ENCODE data around the gene C1QTNF1.
"Not testable (repeated sequence)": the region's sequence is repeated elsewhere in the genome, so short reads cannot be mapped to it uniquely, and the experiment has no call there.

Gene C1QTNF1

DNA sequence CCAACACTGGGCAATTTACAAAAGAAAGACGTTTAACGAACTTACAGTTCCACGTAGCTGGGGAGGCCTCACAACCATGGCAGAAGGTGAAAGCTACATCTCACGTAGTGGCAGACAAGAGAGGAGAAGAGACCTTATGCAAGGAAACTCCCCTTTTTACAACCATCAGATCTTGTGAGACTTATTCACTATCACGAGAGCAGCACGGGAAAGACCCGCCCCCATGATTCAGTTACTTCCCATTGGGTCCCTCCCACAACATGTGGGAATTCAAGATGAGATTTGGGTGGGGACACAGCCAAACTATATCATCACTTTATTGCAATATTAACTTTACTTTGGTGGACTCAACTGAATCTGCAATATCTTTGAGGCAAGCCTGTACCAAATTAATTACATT is 38.7 kb downstream of the C1QTNF1 start:
- DNase-seq, result no peak

DNA sequence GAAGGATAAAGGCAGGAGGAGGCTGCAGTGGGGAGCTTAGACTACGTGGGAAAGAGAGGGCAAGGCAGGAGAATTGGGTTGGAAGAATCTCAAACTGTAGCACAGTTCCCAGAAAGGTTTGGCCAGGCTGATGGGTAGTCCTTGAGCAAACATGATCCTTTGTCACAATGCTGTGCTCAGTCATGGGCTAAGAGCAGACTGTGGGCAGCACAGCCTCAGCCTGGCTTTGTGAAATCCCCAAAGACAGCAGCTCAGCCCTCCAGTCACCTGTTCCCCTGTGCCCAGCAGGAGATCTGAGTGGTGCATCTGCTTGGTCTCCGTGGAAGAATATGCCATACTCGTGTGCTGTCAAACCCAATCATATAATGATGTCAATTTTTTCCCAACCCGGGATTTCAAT is 40.1 kb downstream of the C1QTNF1 start:
- no peak for DNase-seq

DNA sequence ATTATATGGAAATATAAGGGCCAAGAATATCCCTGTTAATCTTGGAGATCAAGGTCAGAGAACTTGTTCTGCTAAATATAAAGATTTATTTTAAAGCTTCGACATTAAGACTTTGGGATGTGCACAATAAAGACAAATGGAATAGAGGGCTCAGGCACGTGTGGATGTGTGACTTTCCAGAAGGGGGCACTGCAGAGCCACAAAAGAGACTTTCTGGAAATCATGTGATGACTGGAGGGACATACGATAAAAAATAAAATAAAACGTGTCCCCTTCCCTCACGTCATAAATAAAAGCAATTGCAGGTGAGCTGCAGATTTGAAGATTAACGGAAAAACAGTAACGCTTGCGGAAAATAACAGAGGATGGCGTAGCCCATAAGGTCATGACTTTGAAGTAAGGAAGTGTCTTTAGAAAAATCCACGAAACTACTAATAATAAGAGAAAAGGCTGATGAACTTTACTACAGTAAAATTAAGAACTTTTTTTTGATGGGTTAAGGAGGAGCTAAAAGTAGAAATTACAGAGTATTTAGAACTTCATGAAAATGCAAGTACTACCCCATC is 41.2 kb downstream of the C1QTNF1 start:
- DNase-seq, result peak; percentile 52

DNA sequence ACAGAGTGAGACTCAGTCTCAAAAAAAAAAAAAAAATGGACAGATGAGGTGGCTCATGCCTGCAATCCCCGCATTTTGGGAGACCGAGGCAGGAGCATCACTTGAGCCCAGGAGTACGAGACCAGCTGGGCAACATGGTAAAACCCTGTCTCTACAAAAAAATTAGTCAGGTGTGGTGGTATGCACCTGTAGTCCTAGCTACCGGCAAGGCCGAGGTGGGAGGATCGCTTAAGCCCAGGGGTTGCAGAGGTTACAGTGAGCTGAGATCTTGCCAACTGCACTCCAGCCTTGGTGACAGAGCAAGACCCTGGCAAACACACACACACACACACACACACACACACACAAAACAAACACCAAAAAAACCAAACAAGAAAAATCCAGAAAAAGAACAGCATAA is 43.0 kb downstream of the C1QTNF1 start:
- no peak for DNase-seq

DNA sequence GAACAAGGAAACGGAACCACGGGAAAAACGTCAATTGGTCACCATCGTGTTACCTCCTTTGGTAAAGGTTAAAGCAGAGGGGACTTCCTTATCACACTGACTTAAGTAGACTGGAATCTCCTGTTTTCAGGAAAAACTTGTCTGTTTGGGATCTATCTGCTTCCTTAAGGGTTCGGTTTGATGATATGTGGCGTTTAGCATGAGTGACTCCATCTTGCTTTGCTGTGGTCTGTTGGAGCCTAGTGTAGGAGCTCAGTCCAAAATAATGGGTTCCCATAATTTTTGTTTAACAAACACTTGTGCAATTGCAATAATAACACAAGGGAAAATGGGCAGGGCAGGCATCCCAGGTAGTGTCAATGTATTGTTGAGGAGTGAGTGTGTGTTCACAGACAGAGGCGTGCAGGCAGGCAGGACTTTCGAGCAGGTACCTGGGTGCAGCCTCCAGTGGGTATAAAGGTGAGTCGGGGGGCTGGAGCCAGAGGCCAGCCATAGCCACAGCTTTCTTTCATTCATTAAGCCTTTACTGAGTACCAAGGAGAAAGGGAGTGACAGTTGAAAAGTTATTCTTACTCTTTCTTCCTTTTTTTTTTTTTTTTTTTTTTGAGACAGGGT is 46.4 kb downstream of the C1QTNF1 start:
- no peak for DNase-seq

DNA sequence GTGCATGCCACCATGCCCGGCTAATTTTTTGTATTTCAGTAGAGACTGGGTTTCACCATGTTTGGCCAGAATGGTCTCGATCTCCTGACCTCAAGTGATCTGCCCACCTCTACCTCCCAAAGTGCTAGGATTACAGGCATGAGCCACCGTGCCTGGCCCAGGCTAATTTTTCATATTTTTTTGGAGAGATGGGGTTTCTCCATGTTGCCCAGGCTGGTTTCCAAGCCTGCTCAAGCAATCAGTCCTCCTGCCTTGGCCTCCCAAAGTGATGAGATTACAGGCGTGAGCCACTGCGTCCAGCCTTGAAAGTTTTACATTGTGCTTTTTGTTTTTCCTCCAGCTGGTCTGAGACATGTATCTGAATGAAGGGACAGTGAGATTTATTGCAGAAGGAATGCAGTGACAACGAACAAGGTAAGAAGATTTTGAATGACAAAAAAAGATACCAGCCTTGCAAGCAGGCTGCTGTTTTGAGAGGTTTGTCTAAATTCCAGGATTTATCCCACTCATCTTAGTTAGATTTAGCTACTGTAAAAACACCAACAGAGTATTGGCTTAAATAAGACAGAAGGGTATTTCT is 47.3 kb downstream of the C1QTNF1 start:
- DNase-seq, result no peak

DNA sequence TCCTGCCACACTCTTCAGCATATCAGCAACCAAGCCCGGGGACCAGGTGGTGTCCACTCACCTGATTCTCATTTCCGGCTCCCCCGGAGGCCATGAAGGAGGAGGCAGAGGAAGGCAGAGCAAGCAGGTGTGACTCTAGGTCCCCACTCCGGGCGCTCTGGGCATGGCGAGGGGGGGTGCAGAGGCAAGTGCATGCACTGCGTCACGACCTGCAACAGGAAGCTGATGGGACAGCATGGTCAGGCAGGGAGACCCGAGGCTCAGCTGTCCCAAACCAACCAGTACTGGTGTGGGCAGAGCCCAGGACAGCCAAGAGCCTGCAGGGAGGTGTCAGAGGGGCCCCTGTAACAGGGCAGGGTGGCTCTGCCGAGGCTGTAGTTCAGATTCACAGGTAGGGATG is 48.6 kb downstream of the C1QTNF1 start:
- no peak for DNase-seq

DNA sequence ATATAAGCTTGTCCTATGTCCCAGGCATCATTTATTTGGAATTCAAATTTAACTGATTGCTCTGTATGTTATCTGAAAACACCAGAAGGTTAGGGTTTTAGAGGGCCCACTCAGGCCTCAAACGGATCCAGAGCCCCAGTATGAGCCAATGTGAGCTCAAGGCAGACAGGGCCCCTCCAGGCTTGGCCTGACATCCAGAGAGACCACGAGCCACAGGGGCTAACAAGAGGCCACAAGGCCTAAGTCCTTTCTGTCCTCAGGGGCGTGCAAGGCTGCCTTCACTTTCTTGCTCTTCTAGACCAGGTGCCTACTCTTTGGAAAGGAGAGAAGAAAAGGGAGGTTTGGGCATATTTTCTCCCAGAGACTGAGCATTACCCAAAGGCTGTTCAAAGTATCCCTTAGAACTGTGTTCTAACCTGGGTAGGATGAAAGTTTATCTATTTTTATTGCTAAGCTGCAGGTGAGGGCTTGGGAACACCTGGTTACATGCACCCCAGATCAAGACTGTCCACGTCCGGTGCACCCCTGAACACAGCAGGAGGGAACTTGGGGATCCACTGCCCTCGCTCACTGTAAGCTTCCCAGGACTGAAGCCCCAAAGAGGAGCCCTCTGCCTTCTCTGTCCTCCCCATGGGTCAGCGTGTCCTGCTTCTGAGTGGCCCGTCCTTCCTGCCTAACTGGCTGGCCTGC is 49.2 kb downstream of the C1QTNF1 start:
- no peak for DNase-seq

DNA sequence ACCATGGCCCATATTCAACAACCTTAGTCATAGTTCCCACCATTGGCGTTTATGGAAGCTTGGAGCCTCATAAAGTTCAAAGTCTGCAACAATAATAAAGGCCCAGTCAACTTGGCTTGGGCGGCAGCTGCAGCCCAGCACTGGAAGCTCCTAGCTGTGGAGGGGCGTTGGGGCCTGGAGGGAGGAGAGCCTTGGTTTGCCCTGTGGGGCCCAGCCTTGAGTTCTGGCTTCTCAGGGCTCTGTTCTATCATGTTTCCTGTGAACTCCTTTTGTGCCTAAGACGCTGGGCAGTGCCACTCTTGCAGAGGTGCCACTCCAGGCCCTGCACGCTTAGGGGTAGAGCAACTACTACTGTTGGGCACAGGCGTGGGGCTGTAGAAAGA is 49.7 kb downstream of the C1QTNF1 start:
- no peak for DNase-seq

DNA sequence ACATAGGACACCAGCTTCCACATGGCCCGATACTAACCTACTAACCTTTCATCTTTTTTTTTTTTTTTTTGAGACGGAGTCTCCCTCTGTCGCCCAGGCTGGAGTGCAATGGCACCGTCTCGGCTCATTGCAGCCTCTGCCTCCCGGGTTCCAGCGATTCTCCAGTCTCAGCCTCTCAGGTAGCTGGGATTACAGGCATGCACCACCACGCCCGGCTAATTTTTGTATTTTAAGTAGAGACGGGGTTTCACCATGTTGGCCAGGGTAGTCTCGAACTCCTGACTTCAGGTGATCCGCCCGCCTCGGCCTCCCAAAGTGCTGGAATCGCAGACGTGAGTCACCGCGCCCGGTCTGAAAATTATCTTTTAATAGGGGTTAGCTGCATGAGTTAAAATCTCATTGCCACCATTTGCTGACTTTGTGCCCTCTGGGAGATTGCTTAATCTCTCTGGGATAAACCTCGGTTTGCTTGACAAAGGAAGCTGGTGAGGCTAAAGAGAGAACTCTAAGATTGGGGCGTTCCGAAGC is 50.2 kb downstream of the C1QTNF1 start:
- DNase-seq, result not testable (repeated sequence)

DNA sequence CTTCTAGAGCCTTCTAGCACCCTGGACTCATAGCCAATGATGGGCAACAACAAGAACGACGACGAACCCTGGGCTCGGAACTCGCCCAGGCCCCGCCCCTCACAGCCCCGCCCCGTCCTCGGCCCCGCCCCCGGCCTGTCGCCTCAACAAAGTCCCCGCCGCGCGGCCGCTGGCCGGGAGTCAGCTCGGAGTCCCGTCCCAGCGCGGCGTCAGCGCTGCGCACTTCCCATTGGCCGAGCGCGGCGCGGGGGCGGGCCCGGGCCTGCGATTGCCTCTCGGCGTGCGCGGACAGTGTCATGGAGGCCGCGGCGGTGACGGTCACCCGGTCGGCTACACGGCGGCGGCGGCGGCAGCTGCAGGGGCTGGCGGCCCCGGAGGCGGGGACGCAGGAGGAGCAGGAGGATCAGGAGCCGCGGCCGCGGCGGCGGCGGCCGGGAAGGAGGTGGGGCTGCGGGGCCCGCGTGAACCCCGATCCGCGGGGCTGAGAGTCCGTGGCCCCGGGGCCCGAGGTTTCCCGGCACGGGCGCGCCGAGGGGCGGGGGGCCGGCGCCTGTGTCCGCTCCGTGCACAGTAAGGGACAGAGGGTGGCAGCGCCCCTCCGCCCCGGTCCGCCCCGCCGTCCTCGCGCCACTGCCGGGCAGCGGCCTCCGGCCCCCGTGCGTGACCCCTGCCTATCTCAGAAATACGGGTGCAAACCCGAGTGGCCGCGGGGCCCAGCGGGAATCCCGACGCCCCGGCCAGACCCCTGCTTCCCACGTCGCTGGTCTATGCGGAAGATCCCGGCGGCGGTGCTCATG is 50.9 kb downstream of the C1QTNF1 start, which contains the start of gene ENGASE:
Gene ENGASE (plus strand): TSS at position 176 of the 797 bp plus-strand sequence. CDS start 121 bp downstream, at position 297.
- DNase-seq, result peak; percentile 94

DNA sequence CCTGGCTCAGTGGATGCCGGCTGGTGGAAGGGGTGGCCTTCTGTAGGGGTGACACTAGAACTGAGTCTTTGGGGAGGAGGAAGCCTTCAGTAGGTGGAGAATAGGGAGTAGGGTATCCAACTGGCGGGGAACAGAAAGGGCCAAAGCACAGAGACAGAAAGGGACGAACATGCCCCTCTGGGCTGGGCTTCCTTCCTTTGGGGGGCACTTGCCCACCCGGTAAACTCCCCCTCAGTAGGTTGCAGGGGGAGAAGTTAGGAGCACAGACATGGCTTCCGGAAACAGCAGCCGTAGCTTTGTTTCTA is 51.4 kb downstream of the C1QTNF1 start:
- DNase-seq, result no peak

DNA sequence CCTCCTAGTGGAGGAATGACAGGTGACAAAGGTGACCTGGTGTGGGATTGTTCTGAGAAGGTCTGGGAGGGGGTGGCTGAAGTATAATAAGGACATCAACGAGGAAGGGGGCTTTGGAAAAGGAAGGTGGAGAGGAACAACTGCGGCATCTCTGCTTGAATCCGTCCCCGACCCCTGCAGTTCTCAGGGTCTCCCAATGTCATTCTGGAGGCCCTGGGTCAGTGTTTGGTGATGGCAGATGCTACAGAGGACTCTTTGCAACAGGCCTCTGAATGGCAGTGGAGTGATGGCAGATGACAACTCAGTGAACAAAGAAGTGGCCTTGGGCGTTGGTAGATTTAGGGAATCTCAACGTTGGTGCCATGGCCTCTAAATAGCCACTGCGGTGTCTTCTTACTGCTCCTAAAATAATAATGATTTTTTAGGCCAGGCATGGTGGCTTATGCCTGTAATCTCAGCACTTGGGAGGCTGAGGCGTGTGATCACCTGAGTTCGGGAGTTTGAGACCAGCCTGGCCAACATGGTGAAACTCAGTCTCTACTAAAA is 52.0 kb downstream of the C1QTNF1 start:
- DNase-seq, result no peak

DNA sequence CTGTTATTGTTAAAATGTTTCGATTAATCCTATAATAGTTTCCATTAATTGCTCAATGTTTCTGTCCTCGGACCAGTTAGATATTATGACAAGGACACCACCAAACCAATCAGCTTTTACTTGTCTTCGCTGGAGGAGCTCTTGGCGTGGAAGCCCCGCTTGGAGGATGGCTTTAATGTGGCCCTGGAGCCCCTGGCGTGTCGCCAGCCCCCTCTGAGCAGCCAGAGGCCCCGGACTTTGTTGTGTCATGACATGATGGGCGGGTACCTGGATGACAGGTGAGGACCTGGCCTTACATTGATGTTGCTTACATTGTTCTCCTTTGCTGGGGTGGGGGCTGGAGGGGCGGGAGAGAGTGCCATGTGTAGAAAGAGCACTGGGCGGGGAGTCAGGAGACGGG is 53.6 kb downstream of the C1QTNF1 start:
- no peak for DNase-seq

DNA sequence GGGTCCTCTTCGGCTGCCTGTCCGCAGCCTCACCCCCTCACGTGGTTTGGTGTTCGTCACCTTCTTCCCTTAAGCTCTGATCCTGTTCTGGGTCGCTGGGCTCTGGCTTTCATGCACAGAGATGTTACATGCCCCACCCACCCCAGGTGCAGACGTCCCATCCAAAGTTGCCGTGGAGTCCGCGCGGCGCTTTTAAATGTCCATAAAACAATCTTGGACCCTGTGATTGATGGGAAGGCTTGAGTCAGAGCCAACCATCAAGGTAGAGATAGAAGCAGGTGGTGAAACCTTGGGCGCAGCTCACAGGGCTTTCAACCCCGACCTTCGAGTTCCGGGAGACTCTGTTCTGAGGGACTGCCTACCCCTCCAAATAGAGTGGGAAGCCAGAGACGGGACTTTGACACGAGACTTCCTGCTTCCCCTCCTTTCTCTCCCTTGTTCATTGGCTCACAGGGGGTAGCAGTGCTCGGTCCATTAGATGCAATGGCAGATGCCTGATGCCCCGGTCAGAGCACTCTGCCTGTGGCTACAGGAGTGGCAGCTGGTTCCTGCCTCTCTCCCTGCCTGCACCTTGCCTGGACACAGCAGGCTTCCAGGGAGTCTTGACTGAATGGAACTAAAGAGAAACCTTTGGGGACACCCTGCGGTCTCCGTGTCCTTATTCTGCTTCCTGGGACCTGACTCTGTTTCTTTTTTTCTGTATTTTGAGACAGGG is 54.7 kb downstream of the C1QTNF1 start:
- no peak for DNase-seq

DNA sequence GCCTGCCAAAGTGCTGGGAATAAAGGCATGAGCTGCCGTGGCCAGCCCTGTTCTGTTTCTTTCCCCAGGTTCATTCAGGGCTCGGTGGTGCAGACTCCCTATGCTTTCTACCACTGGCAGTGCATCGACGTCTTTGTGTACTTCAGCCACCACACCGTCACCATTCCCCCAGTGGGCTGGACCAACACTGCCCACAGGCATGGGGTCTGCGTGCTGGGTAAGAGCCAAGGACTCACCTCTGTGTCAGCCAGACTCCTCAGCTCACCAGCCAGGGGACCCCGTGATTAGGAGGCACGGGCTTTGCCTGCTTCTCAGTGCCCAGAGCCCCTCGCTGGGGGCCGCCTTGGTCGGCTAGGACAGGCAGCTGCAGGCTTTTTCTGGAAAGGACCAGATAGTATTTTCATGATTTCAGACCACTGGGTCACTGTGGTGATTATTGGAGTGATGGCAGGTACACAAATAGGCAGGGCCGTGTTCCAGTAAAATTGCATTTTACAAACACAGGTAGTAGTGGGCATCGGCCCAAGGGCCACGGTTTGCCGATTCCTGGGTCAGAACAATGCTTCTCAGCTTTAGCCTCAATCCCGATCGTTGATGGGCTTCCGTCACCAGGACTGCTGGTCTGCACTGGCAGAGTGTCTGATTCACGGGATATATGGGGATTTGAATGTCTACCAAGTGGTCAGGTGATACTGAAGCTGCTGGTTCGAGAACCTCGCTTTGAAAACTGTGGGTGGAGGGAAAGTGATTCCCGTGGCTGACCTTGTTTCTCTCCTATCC is 55.6 kb downstream of the C1QTNF1 start:
- no peak for DNase-seq

DNA sequence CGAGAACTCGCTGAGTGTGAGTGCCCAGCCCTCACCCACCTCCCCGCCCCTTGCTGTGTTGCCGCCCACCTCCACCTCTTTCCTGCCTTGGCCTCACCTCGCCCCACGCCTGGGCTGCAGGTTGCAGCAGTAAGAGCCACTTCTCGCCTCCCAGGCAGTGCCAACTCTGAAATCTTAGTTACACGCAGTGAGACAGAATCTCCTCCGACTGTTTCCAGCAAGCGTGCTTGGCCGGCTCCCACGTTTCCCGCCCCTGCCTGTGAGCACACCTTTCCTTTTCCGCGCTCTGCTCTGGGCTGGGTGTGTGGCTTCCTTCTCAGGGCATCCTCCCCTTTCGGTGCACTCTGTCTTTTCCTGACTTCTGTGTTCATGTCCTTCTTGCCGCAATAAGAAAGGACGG is 56.4 kb downstream of the C1QTNF1 start:
- no peak for DNase-seq

DNA sequence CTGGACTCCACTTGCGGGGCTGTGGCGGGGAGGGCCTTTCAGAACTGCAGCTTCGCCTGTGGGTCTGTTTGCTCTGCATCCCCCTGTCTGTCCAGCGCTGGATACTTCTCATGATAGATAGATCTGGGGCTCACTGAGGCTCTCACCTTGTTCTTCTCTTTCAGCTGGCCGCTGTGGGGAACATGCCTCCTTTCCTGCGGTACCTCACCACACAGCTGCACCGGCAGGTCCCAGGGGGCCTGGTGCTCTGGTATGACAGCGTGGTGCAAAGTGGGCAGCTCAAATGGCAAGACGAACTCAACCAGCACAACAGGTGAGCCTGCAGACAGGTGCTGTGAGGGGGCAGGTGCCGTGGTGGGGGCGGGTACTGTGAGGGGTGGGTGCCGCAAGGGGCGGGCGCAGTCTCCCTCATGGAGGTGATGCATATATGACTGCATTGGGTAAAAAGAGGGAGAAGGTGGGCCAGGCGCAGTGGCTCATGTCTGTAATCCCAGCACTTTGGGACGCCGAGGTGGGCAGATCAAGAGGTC is 56.9 kb downstream of the C1QTNF1 start:
- no peak for DNase-seq

DNA sequence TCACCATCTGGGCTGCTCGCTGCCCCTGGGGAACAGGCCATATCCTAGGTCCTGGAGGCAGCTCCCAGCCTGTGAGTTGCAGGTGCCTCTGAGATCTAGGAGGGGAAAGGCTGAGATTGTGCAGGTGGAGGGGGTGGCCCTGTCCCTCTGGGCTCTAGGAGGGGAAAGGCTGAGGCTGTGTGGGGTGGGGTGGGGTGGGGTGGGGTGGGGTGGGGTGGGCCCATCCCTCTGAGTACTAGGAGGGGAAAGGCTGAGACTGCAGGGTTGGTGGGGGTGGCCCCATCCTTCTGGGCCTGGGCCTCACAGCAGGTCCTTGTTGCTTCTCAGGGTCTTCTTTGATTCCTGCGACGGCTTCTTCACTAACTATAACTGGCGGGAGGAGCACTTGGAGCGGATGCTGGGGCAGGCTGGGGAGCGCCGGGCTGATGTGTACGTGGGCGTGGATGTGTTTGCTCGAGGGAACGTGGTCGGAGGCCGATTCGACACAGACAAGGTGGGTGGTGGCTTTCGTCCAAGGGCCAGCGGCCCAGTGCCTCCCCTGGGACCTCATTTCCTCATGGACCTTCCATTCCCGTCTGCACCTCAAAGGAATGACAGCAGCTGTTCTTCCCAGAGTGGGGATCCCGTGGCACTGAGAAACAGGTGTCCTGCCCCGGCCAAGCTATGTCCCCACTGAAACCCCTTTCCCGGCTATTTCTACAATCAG is 57.8 kb downstream of the C1QTNF1 start:
- DNase-seq, result no peak

Measured in CD4-positive, alpha-beta T cell treated with Interferon gamma for 1 hour (primary cell).